HG02623 (cell line): ENCODE results near the gene ADAMTS17.
A peak's percentile ranks its signal among the peaks of the same experiment; 100 is the strongest.

Source experiments
- ATAC-seq: cut with Tn5 transposase; IDR thresholded peaks from one replicate; pipeline ENCODE4 v1.9.1; 2021; ENCODE audit warnings: moderate library complexity; ENCODE audit not compliant: unreplicated experiment

ADAMTS17 gene

GRCh38 chr15:99962006-99962561 is 379.7 kb downstream of the ADAMTS17 start:
- no peak for ATAC-seq

DNA sequence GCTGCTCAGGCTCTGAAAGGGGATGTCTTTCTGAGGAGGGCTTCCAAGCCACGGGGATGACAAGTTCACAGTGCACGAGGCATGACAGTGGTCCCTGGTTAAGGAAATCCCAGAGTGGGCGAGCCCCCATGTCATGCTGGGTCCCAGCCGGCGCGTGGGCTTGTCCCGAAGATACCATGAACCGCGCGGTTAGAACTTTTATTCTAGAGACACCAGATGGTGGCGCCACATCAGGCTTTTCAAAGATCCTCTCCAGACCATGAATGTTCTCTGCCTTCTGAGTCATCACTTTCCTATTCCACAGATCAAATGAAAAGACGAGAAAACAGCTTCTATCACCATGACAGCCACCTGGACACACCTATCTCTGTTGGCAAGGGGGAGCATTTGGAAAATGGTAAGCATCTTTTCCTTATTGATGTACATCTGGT is 380.7 kb downstream of the ADAMTS17 start:
- ATAC-seq: no peak

- no peak for ATAC-seq
Measured at GRCh38 chr15:99959326-99959725, 382.4 kb downstream of the ADAMTS17 start.

DNA sequence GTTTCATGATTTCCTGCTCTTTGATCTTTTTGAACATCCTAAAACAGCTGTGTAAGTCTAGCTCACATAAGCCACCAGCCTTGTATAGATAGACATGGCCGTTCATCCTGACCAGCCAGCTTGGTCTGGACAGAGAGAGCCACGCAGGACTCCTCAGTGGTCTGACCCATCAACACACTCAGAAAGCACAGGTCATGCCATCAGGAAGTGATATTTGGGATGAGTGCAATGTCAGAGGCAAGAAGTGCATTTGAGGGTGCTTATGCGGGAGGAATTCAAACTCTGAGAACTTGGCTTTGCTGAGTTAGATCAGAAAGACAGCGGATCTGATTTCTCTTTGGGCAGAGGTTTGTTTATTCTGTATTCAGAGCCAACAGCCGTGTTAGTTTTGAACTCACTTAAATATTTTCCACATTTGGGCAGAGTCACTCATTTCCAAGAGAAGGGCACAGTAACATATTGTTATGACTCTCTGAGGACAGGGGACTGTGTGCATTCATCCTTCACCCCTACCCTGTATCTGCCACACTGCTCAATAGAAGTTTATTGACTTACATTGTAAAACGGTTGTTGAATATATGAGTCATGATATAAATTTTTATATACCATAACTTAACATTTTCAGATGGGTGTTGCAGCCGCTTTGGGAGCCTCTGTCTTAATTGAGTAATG is 383.2 kb downstream of the ADAMTS17 start:
- ATAC-seq: no peak

DNA sequence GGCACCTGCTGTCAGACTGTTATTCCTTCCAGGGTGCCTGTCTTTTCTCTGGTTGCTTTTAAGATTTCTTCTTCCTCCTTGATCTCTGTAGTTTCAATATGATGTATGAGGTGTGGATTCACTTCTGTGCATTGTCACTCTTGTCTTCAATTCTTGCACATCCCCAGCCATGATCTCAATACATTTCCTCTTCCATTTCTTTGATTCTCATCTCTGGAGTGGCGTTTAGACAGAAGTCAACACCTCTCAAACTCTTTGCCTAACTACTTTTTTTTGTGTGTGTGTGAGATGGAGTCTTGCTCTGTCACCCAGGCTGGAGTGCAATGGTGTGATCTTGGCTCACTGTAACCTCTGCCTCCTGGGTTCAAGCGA is 384.1 kb downstream of the ADAMTS17 start:
- no peak for ATAC-seq

GRCh38 chr15:99956820-99957641 is 384.7 kb downstream of the ADAMTS17 start:
- no peak for ATAC-seq

DNA sequence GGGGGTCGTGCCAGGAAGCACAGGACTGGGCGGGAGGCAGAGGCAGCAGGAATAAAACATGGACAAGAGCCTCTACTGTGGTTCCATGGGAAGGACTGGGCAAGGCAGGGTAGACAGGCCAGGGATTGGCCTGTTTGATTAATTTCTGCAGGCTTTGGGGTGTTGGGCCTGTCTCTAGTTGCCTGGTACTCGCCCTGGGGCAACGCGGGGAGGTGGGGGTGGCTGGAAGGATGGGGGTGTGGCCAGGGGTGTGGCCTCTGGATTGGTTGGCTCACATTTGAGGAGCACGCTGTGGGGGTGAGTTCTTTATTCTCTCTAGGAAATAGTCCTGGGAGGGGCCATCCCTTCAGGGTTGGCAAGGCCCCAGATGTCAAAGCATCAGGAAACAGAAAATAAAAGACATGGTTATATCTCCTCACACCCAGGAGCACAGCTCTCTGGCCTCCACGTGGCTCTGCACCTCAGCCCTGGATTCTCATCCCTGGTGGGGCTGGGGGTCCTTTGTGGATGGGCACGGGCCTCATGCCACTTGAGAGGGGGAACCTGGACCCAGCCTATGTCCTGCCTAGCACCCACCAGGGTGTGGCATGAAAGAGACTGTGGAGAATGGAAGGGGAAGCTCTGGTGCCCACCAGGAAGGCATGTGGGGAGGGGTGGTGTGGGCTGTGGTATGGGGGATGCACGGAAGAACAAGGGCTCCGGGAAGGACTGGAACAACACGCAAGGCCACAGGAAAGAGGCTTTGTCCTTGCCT is 385.6 kb downstream of the ADAMTS17 start:
- ATAC-seq: no peak

GRCh38 chr15:99955532-99955931 is 386.2 kb downstream of the ADAMTS17 start:
- no peak for ATAC-seq

- ATAC-seq: no peak
Measured at GRCh38 chr15:99955181-99955525, 386.6 kb downstream of the ADAMTS17 start.

- ATAC-seq: no peak
Measured at GRCh38 chr15:99954361-99955180, 387.2 kb downstream of the ADAMTS17 start.

DNA sequence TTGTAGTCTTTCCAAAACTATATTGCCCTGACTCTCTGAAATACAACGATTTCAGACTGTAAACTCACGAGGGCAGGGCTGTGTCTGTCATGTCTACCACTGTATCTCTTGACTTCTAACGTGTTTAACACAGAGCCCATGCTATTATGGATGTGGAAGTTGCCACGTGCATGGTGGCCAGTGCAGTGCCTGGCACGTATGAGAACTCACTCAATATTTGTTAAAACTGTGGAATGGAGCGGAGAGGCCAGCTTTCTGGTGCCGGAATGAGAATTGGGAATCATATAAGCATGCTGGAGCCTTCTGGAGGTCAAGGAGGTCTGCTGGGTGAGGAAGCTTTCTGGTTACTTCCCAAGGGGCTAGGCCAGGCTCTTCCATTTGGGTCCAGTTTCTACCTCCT is 387.9 kb downstream of the ADAMTS17 start:
- ATAC-seq: no peak

- no peak for ATAC-seq
Measured at GRCh38 chr15:99951511-99951910, 390.3 kb downstream of the ADAMTS17 start.

DNA sequence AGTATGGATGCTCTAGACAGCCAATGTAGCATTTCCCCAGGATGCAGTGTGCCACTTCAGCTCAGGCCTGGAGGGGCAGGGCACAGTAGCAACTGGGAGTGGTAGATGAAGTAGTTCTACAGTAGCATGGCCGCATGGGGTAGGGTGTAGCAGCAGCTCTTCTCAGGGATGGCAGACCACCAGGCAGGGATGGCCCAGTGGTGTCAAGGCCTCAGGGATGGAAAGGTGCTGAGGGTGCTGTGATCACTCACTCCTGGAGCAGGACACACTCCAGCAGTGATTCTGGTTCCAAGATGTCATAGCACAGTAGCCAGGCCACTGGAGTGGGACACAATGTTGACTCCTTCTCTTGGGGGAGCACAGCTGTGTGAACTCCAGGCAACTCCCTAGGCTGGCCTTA is 397.6 kb downstream of the ADAMTS17 start:
- ATAC-seq: no peak

DNA sequence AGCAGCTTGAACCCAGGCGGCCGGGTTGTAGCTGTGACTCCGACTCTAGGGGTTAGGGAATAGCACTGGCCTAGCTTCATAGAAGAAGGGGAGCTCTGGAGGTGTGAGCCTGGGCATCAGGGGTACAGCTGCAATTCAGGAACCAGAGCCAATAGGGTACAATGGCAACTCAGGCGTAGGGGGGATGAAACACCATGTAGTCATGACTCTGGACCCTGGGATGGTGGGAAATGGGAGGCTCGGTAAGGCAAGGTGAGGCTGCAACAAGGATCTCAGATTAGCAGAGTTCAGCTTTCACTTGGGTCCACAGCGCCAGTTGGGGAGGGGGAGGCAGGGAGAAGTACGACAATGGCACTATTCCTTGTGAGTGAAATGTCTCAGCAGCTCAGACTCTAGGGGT is 398.3 kb downstream of the ADAMTS17 start:
- no peak for ATAC-seq

- no peak for ATAC-seq
Measured at GRCh38 chr15:99932676-99933402, 408.9 kb downstream of the ADAMTS17 start.

- no peak for ATAC-seq
Measured at GRCh38 chr15:99931703-99932603, 409.8 kb downstream of the ADAMTS17 start.

- ATAC-seq: no peak
Measured at GRCh38 chr15:99930696-99931095, 411.1 kb downstream of the ADAMTS17 start.

- no peak for ATAC-seq
Measured at GRCh38 chr15:99929266-99929665, 412.5 kb downstream of the ADAMTS17 start.

DNA sequence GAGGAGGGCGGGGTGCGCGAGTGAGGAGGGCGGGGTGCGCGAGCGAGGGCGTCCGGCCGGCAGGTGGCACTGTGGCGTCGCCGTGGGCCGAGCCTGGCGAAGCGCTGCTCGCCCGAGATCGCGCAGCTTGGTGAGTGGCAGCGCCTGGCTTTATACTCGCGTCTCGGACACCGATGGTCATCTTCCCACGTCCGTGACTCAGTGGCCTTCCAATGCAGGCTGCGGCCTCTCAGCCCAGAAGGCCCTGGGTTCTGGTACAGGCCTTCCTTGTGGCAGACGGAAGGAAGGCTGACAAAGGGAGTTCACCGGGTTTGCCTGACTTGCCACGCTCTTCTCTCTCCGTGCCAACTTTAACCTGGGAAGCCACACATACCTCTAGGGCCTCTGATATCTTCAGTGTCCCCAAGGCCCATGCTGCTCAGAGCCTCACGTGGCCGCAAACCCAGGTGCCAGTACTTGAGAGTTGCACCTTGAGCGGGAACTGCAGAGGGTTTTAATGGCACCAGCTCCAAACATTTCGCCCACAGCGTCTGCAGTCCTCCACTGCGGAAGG is 413.3 kb downstream of the ADAMTS17 start:
- peak; percentile 86 for ATAC-seq
